Stimulated activated CD8-positive, alpha-beta memory T cell treated with anti-CD3 and anti-CD28 coated beads, Interleukin-12 subunit alpha, Interleukin-12 subunit beta, amount 100 ng/mL, for 24 hours (primary cell): ENCODE data around the gene ERH.
A peak's percentile ranks its signal among the peaks of the same experiment; 100 is the strongest.

Experiments
- DNase-seq: peaks from one replicate; pipeline ENCODE4 v3.0.0-alpha.2; 2020; ENCODE audit errors: extremely low read depth

Gene ERH

GRCh38 chr14:69356903-69357543, 41.1 kb downstream of the ERH start:
- DNase-seq = no peak

DNA sequence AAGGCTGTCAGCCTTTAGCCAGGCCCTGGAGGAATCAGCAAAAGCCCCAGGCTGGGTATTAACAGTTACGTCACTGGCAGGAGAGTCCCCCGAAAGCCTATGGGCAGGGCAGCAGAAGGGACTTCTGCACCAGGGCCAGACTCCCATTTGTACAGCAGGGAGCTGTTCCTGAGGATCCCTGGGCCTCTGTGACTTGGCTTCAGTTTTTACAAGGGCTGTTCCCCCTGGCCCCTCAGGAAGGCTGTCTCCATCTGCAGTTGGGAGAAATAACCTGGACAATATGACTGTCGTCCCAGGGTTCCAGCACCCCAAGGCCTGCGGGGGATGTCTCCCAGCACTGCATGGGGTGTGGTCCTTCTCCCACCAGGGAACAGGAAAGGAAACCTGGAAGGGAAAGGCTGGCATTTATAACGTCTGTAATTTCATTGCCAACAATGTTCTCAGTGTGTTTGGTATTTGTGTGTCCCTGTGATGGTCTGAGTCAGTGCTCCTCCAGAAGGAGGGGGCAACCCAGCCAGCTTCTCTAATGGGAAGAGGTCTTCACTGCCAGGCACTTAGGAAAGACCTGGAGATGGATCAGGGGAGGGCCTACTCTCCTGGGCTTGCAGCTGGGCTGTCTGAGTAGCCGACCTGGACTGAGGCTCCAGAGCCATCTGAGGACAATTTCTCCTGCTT, 42.4 kb downstream of the ERH start:
- no peak for DNase-seq

- DNase-seq = no peak
Measured at GRCh38 chr14:69355154-69355597, 42.9 kb downstream of the ERH start.

- DNase-seq = peak; percentile 3
Measured at GRCh38 chr14:69354383-69355153, 43.5 kb downstream of the ERH start.

- DNase-seq = no peak
Measured at GRCh38 chr14:69353168-69353567, 44.9 kb downstream of the ERH start.

DNA sequence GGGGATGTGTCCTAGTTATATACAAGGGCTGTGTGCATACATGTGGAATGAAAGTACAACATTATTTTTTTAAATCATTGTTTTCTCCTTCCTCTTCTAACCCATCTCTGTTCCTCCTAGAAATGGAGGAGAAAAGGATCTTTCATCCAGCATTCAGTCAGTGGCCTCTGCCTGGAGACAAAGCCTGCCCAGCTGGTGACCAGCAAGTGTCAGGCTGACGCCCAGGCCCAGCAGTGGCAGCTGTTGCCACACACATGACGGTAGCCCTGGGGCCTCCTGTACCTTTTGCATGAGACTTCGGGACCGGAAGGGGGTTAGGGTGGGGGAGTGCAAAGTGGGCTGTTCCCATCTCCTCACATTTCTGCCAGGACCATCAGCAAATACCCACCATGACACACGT, 46.2 kb downstream of the ERH start:
- DNase-seq = no peak

- no peak for DNase-seq
Measured at GRCh38 chr14:69351385-69351784, 46.7 kb downstream of the ERH start.

DNA sequence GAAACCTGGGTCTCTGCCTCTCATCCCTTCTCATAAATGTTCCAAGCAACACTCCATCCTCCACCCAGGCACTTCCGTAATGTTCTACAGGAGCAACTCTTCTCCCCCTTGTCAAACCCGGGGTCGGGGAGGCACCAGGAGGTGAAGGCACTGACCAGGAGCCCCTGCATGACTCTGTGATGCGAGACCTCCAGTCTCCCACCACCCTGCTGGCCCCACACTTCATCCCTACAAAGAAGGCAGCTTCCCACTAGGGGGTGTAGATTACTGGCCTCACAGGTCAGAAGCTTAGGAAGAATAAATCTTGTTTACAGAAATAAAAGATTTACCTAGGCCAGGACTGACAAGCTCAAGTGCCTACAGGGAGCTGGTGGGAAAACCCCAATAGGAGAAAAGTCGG, 47.2 kb downstream of the ERH start:
- DNase-seq = no peak

DNA sequence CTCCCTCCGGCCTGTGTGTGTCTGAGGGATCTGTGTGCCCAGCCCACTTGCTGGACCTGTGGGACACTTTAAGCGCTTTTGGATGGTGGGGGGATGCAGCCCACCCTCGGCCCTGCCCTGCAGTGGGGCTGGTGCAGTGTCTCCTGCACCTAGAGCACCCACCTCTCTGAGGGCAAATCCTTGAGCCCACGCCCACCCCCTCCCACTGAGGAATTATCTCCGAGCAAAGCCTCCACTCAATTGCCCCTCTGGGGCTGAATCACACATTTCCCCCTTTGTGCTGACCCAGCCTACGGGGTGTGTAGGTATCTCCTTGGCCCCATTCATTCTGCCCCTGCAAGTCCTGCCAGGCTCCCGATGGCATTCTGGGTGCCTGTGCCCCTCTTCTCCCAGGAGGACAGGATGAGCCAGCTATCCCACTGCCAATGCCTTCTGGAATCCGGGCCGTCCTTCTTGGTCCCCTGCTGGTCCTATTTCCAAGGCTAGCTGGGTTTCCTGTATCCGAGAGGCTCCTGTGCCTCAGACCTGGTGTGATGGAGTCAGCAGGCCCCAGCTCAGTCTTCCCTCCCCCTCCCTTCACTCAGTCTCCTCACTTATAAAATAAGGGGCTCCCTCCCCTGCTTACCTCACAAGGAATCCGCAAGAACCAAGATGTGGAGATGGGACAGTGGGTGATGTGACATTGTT, 48.9 kb downstream of the ERH start:
- no peak for DNase-seq

DNA sequence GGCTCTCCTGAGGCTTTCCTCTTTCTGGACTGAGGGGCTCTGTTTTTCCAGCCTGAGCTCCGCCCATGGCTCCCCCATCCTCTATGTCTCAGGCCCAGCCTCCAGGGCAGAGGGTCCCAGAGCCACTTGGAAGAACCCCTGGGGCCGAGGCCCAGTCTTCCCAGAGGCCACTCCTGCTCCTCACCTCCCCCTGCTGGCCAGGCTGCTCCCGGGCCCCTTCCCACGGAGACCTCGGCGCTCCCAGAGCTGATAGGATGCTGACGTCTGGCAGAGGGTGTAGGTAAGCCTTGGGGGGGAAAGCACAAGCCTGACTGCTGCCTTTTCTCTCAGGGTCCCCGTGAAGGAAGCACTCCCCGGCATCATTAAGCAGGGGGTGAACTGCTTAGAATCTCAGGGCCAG, 51.4 kb downstream of the ERH start:
- no peak for DNase-seq

GRCh38 chr14:69345402-69345801, 52.7 kb downstream of the ERH start:
- no peak for DNase-seq

DNA sequence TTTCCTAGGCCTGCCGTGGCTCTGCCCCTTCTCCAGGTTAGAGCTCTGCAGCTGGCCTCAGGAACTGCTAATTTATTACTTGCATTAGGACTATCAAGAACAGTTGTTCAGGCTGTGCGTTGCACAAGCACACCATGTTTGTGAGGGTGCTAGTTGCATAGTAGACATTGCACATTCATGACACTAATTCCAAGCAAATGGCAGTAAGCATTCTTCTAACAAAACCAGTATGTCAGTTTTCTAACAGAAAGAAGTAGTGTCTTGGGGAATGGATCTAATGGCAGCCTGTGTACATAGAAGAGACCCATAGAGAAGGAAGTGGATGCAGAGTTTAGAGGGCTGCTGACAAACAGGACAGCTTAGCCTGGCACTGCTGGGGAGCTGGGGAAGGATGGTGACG, 53.9 kb downstream of the ERH start:
- no peak for DNase-seq

DNA sequence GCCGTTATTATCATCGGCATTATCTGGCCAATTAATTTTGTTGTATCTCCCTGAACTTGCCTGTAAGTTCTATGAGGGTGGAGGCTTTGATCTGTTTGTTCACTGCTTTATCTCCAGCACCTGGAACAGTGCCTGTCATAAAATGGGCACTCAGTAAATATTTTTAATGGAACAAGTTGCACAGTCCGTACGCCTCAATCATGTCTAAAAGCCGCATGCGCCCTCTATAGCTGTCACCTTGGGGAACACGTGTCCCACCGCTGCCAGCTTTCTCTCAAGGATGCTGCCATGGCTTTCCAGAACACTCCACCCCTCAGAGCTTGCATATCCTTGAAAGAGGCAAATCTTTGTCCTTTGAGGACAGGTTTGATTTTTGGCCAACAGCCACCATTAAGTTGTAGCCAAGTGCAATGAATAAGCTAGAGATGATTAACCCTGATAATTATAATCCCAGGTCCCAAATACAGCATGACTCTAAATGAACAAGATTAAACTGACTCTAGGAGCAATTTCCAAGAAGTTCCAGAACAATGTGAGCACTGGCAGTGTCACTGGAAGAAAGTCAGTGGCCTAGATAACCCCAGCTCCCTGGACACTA, 55.1 kb downstream of the ERH start:
- DNase-seq = no peak

DNA sequence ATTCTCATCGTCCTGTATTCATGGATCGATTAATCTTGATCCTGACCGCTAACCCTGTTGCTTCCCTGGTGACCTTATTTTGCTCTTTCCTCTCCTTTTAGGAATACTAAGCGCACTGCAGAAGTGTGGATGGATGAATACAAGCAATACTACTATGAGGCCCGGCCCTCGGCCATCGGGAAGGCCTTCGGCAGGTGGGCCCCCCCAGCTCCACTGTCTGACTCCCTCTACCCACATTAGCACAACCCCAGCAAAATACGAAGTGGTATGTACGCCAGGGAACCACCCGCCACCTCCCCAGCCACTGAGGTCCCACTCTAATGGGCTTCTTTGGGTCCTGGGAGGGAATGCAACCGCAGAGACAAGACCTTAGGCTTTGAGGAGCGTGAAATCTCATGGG, 58.7 kb downstream of the ERH start:
- no peak for DNase-seq

- DNase-seq = no peak
Measured at GRCh38 chr14:69337984-69338383, 60.1 kb downstream of the ERH start.

GRCh38 chr14:69335371-69335771, 62.7 kb downstream of the ERH start:
- DNase-seq = no peak

- no peak for DNase-seq
Measured at GRCh38 chr14:69334576-69334975, 63.5 kb downstream of the ERH start.

GRCh38 chr14:69333791-69334337, 64.2 kb downstream of the ERH start:
- DNase-seq = no peak

DNA sequence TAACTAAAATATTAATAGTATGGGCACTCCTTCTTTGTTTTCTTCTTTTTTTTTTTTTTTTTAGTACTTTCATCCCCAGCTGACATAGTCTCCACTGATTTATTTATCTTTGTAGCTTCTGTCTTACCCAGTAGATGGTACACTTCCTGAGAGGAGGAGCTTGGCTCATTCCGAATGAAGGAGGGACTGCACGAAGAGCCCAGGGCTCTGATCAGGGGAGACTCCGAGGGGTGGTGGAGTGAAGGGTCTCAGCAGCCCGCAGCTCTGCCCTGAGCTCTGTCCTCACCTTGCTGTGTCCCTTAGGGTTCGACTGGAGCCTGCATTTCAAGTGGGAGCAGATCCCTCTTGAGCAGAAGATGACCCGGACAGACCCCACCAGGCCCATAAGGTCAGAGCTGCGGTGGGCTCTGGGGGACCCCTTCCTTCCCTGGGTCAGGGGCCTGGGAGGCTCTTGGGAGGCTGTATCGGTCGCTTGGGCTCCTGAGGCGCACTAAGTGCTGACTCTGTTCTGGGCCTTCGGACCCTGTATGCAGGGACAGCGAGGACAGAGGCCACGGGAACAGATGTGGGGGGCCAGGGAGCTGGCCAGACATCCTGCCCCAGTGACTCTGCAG, 65.2 kb downstream of the ERH start:
- DNase-seq = no peak

DNA sequence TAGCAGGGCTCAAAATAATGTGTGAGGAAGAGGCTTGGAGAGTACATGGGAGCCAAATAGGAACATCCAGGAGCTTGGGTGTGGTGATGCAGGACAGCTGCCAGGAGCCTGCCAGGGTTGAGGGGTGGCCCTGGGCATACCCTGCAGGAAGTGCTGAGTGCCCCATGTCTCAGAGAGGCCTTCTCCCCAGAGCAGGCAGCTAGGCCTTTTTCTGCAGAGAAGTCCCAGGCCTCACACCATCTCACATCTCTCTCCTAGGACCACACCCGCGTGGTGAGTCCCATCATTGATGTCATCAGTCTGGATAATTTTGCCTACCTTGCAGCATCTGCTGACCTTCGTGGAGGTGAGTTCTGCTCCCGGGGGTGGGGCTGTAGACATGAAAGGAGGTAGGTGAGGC, 66.9 kb downstream of the ERH start:
- DNase-seq = no peak
